Transverse colon (tissue), 4 donors: ENCODE data around the gene HDAC7. TPM values are rescaled to one million over a fixed set of nuclear protein-coding genes. Genes with fewer than 3 reads are reported as not detected.

Source experiments
- DNase-seq: peaks from one replicate; pipeline ENCODE4 v3.0.0-alpha.2; 2019
- H3K27ac ChIP-seq, 4 donors: fragments of 200-600 bp; sonication (generic); 2 replicates each; pipeline ENCODE4 v1.5.1; 2016 to 2018; ENCODE audit warnings: inconsistent platforms in 4 of 4
- H3K27me3 ChIP-seq: fragments of 200-600 bp; sonication (generic); 2 replicates; pipeline ENCODE4 v1.5.1; 2017; ENCODE audit warnings: inconsistent platforms
- H3K36me3 ChIP-seq, 4 donors: fragments of 200-600 bp; sonication (generic); 2 replicates each; pipeline ENCODE4 v1.5.1; 2017 to 2019; ENCODE audit warnings: inconsistent platforms in 4 of 4
- H3K4me1 ChIP-seq, 4 donors: fragments of 200-600 bp; sonication (generic); 2 replicates each; pipeline ENCODE4 v1.5.1; 2017 to 2020; ENCODE audit warnings: inconsistent platforms in 4 of 4
- H3K4me3 ChIP-seq, 4 donors: fragments of 200-600 bp; sonication (generic); 1 replicate in 1 of 4; 2 replicates in 3 of 4; pipeline versions ENCODE4 v1.5.1 to v1.6.1; 2017 to 2019; ENCODE audit warnings: inconsistent platforms in 4 of 4
- H3K9me3 ChIP-seq, 2 donors: fragments of 200-600 bp; sonication (generic); 2 replicates each; pipeline ENCODE4 v1.5.1; 2017 to 2019; ENCODE audit warnings: inconsistent platforms in 2 of 2
- CTCF ChIP-seq, 5 experiments: fragments of 200-600 bp in 3 of 5; fragments of 450-650 bp in 2 of 5; sonication (generic) in 3 of 5; IDR thresholded peaks; 1 replicate in 2 of 5; 2 replicates in 3 of 5; pipeline ENCODE4 v1.5.1; 2016 to 2017; ENCODE audit warnings: antibody characterized with exemption in 5 of 5, inconsistent platforms in 3 of 5, mild to moderate bottlenecking in 2 of 5, moderate library complexity in 1 of 5
- EP300 ChIP-seq: sonication (generic); formaldehyde crosslinking; IDR thresholded peaks from one replicate; pipeline ENCODE4 v1.6.1; 2017; ENCODE audit warnings: antibody characterized with exemption, low read depth
- POLR2A ChIP-seq: fragments of 450-650 bp; IDR thresholded peaks from one replicate; pipeline ENCODE4 v1.6.1; 2016; ENCODE audit warnings: antibody characterized with exemption, mild to moderate bottlenecking, moderate library complexity
- POLR2AphosphoS5 ChIP-seq, 3 donors: sonication (generic); formaldehyde crosslinking; IDR thresholded peaks; one replicate each; pipeline ENCODE4 v1.6.1; 2016; ENCODE audit warnings: antibody characterized with exemption in 3 of 3
- whole genome bisulfite sequencing, 2 donors: methylation state at CpG; one replicate each; pipeline ENCODE4 v1.1.5; 2018; ENCODE audit warnings: low coverage in 1 of 2; 5-methylcytosine and 5-hydroxymethylcytosine counted together
- in situ Hi-C, 4 donors: fragments of 200-750 bp; cut with MboI; loops; one replicate each; pipeline versions ENCODE4 v1.15.0 to v1.15.1; 2017; ENCODE audit warnings: low sequenced_read_pairs in 3 of 4, low pct_ligation_motif_present in 1 of 4, low pct_unique_long_range_greater_than_20kb in 1 of 4
- intact Hi-C: fragments of 100-400 bp; cut with DNase I; formaldehyde crosslinking; loops from one replicate; pipeline ENCODE4 v1.15.1; 2023; ENCODE audit warnings: low total_unique reads
- total RNA-seq, 4 donors: library from RNA; depleted of rRNA; stranded (reverse); fragments of >200 nt; gene quantifications; one replicate each; pipeline ENCODE4 v1.1.0, GENCODE V29; 2016

HDAC7 gene
- total RNA-seq, 4 donors from 2014 or later: 19.4 to 133 (median 28.3) TPM

GRCh38 chr12:47737936-47738594 lies 81.6 kb downstream of the HDAC7 start:
- Histone ChIP-seq H3K36me3 (no peaks in the 10 kb centered on the region), H3K4me1 (peaks cover 24 to 55% (median 37%) of the 10 kb centered on the region in 4 donors), H3K9me3 (no peaks in the 10 kb centered on the region), H3K27me3 (no peaks in the 10 kb centered on the region), H3K4me3 (no peak overlapping the region), H3K27ac (peak overlapping the region; percentile 74 to 85 (median 77))
- TF ChIP-seq POLR2A (no peak), CTCF (IDR thresholded peaks at IDR 0.05) (no peak), POLR2AphosphoS5 (IDR thresholded peaks at IDR 0.05) (no peak), EP300 (no peak)
- in situ Hi-C loops: loop anchor here in 2 of 4 donors (25.0 kb wide), 2 partner anchors 99 to 224 kb away; partner anchors contain the start of gene TMEM106C (in 1 of the 2)
- 72% methylated on average over 17 of the region's 17 CpGs; no CpG with 5 or more reads in 1 of the 2 donors for WGBS, 2 donors
- DNase-seq: no peak
- intact Hi-C loops: loop anchor here (2.0 kb wide), 1 partner anchor 19 kb away; no protein-coding TSS in a partner anchor

DNA sequence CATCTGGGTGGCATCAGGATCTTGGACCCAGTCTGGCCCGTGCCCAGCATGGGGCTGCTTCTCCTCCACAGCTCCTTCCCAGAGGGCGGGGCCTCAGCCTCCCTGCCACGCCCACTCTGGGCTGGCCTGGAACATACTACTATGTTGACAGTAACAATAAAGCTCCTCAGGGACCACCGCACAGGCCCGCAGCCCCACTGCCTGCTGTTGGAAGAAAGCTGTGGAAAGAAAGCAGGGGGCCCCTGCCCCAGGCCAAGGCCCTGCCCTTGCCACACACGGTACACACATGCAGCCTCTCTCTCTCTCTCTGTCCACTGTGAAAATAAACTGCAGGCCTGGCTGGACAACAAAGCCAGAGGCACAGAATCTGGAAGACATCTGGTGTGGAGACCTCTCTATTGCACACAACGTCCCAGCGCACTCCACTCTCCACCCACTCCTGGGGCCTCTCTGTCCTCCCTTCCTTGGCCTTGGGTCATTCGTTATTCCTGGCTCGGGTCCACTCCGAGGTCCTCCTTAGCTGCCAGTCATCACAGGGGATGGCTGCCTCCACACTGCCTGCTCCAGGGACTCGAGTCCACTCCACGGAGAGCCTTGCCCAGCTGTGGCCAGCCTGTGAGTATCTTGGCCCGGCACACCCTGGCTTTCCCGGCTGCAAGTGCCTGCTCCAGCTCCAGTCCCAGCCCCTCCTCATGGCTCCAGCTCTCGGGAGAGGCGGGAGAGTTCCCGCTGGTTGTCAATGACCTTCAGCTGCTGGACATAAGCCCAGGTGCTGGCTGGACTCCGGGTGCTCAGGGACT lies 82.6 kb downstream of the HDAC7 start:
- no peak overlapping the region for H3K4me3 ChIP-seq
- in situ Hi-C loops: loop anchor here in 2 of 4 donors (25.0 kb wide), 2 partner anchors 100 to 225 kb away; partner anchors contain the start of gene TMEM106C (in 1 of the 2)
- WGBS, 2 donors: 54% methylated on average over 18 of the region's 19 CpGs; no CpG with 5 or more reads in 1 of the 2 donors
- H3K27me3 ChIP-seq: no peaks in the 10 kb centered on the region
- no peaks in the 10 kb centered on the region for H3K36me3 ChIP-seq
- H3K9me3 ChIP-seq: no peaks in the 10 kb centered on the region
- peak; percentile 56 for DNase-seq
- TF ChIP-seq CTCF (IDR thresholded peaks at IDR 0.05) (no peak), POLR2AphosphoS5 (IDR thresholded peaks at IDR 0.05) (peak in 2 of 3 donors; percentile 45 to 60), EP300 (no peak)
- H3K27ac ChIP-seq: peak overlapping the region; percentile 74 to 85 (median 77)
- H3K4me1 ChIP-seq: peaks cover 24 to 55% (median 37%) of the 10 kb centered on the region in 4 donors
- intact Hi-C loops: loop anchor here (2.0 kb wide), 1 partner anchor 18 kb away; no protein-coding TSS in a partner anchor

GRCh38 chr12:47736216-47736615 lies 83.5 kb downstream of the HDAC7 start:
- Histone ChIP-seq H3K27me3 (no peaks in the 10 kb centered on the region), H3K4me1 (peaks cover 24 to 48% (median 30%) of the 10 kb centered on the region in 4 donors), H3K9me3 (no peaks in the 10 kb centered on the region), H3K27ac (peak overlapping the region; percentile 74 to 85 (median 77)), H3K36me3 (no peaks in the 10 kb centered on the region), H3K4me3 (no peak overlapping the region)
- in situ Hi-C loops (loop anchor here in 2 of 4 donors (25.0 kb wide), 2 partner anchors 101 to 226 kb away; partner anchors contain the start of gene TMEM106C (in 1 of the 2)), intact Hi-C loops (loop anchor here (2.0 kb wide), 1 partner anchor 17 kb away; no protein-coding TSS in a partner anchor)
- WGBS, 2 donors: 55% methylated on average over 4 of the region's 4 CpGs; no CpG with 5 or more reads in 1 of the 2 donors
- no peak for DNase-seq
- TF ChIP-seq CTCF (IDR thresholded peaks at IDR 0.05): no peak

- Histone ChIP-seq H3K36me3 (no peaks in the 10 kb centered on the region), H3K27me3 (no peaks in the 10 kb centered on the region), H3K4me3 (no peak overlapping the region), H3K27ac (peak overlapping the region; percentile 74 to 85 (median 77)), H3K4me1 (peaks cover 24 to 42% (median 27%) of the 10 kb centered on the region in 4 donors), H3K9me3 (no peaks in the 10 kb centered on the region)
- WGBS, 2 donors: 85 to 100% methylated on average over 1 to 11 of the region's 11 CpGs
- no peak for DNase-seq
- intact Hi-C loops (loop anchor here (2.0 kb wide), 1 partner anchor 17 kb away; no protein-coding TSS in a partner anchor), in situ Hi-C loops (loop anchor here in 2 of 4 donors (25.0 kb wide), 2 partner anchors 102 to 227 kb away; partner anchors contain the start of gene TMEM106C (in 1 of the 2))
- TF ChIP-seq POLR2A: no peak
- no peak for TF ChIP-seq EP300
- TF ChIP-seq POLR2AphosphoS5 (IDR thresholded peaks at IDR 0.05): no peak
- TF ChIP-seq CTCF (IDR thresholded peaks at IDR 0.05): no peak
Observed at GRCh38 chr12:47735649-47736048, 84.1 kb downstream of the HDAC7 start.
